ENCODE data around the gene PLD1. TPM values are rescaled to one million over a fixed set of nuclear protein-coding genes. Genes with fewer than 3 reads are reported as not detected.

PLD1 gene
- total and polyA plus RNA-seq, 3 experiments from 2014 or later: 0.59 to 14.5 (median 1.3) TPM

DNA sequence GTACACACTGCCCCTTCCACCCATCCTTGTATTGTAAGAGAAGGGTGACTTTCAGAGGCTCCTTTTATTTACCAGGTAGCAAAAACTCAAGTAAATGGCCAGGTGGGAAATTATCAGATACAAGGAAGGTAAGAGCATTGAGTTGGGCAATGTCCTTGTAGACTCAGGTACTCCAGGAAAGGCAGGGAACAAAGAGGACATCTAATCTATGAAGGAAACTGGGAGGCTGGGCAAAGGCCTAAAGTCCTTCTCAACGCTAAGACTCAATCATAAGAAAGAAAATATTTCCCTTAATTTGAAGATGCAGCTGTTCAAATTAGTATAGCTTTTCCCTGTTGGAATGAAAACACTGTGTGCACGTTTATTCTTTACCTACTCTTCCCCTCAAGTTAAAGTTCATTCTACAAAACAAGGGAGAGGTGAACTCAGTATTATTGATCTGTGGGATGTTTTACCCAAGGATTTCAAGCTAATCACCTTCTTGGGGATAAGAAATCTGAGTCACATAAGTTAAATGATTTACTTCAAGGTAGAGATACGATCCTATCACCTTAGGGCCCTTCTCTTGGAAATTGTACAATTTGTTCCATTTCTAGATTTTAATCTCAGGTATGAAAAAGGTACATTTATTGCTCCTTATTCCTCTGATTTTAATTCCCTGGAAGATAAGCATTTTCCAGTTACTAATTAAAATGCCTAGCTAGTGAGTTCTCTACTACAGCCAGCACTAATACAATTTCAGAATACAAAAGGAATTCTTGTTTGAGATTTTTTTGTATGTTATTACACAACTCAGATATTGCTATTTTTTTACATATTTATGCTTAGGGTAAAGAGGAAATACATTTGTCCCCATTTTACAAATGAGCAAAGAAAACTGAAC lies 80.6 kb downstream of the PLD1 start:
- H3K9me3 ChIP-seq (ENCODE audit: low read length): no peaks in the 10 kb centered on the region
- DNase-seq: no peak
- H3K9me3 Mint-ChIP-seq: no peaks in the 10 kb centered on the region
- peaks cover 0 to 2% (median 0%) of the 10 kb centered on the region in 3 donors for H3K36me3 Mint-ChIP-seq
- no peaks in the 10 kb centered on the region for H3K4me1 ChIP-seq (ENCODE audit: insufficient read depth, low read length)
- H3K27me3 ChIP-seq (ENCODE audit: insufficient read depth, low read length, poor library complexity, severe bottlenecking): no peaks in the 10 kb centered on the region
- H3K27me3 Mint-ChIP-seq: peaks cover 3 to 6% of the 10 kb centered on the region in 2 donors
- H3K4me3 Mint-ChIP-seq: no peak overlapping the region
- H3K4me1 Mint-ChIP-seq: no peaks in the 10 kb centered on the region
- ChIA-PET POLR2A (no interaction called here), CTCF (no interaction called here)
- H3K4me3 ChIP-seq (ENCODE audit: low read length): no peak overlapping the region
- H3K27ac Mint-ChIP-seq: peak overlapping the region in 1 of 8 donors; percentile 52
- H3K36me3 ChIP-seq (ENCODE audit: insufficient read depth, low read length): no peaks in the 10 kb centered on the region
- H3K27ac ChIP-seq (ENCODE audit: low read depth, low read length): no peak overlapping the region

DNA sequence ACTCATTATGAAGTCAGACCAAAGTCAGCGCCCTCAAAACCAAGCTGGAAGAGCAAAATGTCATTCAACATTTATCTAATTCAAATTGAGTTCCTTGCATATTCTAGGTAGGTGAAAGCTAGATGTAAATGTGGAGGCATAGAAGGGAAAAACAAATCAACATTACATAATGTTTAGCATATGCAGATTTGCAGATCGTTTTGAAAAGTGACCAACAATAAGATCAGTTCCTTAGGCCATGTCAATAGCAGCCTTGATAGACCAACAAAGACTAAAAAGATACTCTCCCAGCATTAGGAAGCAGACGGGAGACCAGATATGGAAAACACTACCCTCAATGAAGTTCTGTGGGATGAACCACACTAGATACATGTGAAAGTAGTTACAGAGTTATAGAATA lies 83.0 kb downstream of the PLD1 start:
- no peak overlapping the region for H3K27ac ChIP-seq (ENCODE audit: low read depth, low read length)
- H3K9me3 ChIP-seq (ENCODE audit: low read length): no peaks in the 10 kb centered on the region
- Mint-ChIP-seq H3K27ac (no peak overlapping the region), H3K36me3 (peaks cover 0 to 3% (median 0%) of the 10 kb centered on the region in 3 donors), H3K27me3 (peaks cover 4 to 8% of the 10 kb centered on the region in 2 donors), H3K9me3 (no peaks in the 10 kb centered on the region), H3K4me1 (no peaks in the 10 kb centered on the region), H3K4me3 (no peak overlapping the region)
- POLR2A ChIA-PET: no interaction called here
- H3K36me3 ChIP-seq (ENCODE audit: insufficient read depth, low read length): no peaks in the 10 kb centered on the region
- no peak overlapping the region for H3K4me3 ChIP-seq (ENCODE audit: low read length)
- H3K4me1 ChIP-seq (ENCODE audit: insufficient read depth, low read length): no peaks in the 10 kb centered on the region
- CTCF ChIA-PET: no interaction called here
- no peak for DNase-seq
- H3K27me3 ChIP-seq (ENCODE audit: insufficient read depth, low read length, poor library complexity, severe bottlenecking): no peaks in the 10 kb centered on the region

DNA sequence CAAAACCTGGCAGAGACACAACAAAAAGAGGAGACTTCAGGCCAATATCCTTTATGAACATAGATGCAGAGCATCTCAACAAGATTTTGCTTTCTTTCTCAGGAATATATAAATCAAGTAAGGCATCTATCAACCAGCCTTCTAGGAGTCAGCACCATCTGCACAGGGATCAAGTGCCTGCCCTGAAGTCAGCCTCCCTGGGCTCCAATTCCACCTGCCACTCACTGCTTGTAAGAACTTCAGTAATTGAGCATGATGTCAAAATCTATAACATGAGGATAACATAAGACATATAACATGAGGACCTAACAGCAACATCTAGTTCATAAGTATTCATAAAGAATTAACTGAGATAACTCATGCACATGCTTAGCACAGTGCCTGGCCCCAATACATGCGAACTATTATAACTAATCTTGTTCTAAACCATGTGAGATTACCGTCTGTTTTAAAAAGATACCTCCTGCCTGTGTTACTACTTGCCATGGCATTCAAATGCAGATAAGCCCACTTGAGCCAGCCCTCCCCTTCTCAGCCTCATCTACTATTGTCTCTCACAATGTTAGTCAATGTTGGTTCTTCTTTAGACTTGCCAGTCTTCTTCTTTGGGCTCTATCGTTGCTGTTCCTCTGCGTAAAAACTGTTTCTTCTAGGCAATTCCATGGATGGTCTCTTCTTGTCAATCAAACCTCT lies 91.6 kb downstream of the PLD1 start:
- CTCF ChIA-PET: no interaction called here
- DNase-seq: no peak
- no peak overlapping the region for H3K27ac Mint-ChIP-seq
- Histone ChIP-seq H3K4me3 (ENCODE audit: low read length) (no peak overlapping the region), H3K9me3 (ENCODE audit: low read length) (no peaks in the 10 kb centered on the region), H3K4me1 (ENCODE audit: insufficient read depth, low read length) (no peaks in the 10 kb centered on the region), H3K27me3 (ENCODE audit: insufficient read depth, low read length, poor library complexity, severe bottlenecking) (no peaks in the 10 kb centered on the region), H3K27ac (ENCODE audit: low read depth, low read length) (no peak overlapping the region), H3K36me3 (ENCODE audit: insufficient read depth, low read length) (no peaks in the 10 kb centered on the region)
- no peaks in the 10 kb centered on the region for H3K4me1 Mint-ChIP-seq
- peaks cover 0 to 23% (median 0%) of the 10 kb centered on the region in 3 donors for H3K36me3 Mint-ChIP-seq
- peaks cover 4 to 21% of the 10 kb centered on the region in 2 donors for H3K27me3 Mint-ChIP-seq
- H3K4me3 Mint-ChIP-seq: no peak overlapping the region
- POLR2A ChIA-PET: no interaction called here
- H3K9me3 Mint-ChIP-seq: peaks cover 1 to 7% (median 5%) of the 10 kb centered on the region in 5 donors

DNA sequence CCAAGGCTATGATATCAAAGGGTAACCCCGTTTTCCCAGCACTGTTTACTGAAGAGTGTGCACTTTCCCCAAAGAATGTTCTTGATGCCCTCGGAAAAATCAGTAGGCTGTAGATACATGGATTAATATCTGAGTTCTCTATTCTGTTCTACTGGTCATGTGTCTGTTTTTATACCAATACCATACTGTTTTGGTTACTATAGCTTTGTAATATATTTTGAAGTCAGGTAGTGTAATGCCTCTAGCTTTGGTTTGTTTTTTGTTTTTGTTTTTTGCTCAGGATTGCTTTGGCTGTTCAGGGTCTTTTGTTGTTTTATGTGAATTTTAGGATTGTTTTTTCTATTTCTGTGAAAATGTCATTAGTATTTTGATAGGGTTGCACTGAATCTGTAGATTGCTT lies 95.1 kb downstream of the PLD1 start:
- H3K27ac ChIP-seq (ENCODE audit: low read depth, low read length): no peak overlapping the region
- POLR2A ChIA-PET: no interaction called here
- no peaks in the 10 kb centered on the region for H3K9me3 ChIP-seq (ENCODE audit: low read length)
- peak overlapping the region in 2 of 8 donors; percentile 30 to 48 for H3K27ac Mint-ChIP-seq
- H3K36me3 ChIP-seq (ENCODE audit: insufficient read depth, low read length): no peaks in the 10 kb centered on the region
- peaks cover 0 to 23% of the 10 kb centered on the region in 2 donors for H3K27me3 Mint-ChIP-seq
- no peak overlapping the region for H3K4me3 Mint-ChIP-seq
- CTCF ChIA-PET: no interaction called here
- no peaks in the 10 kb centered on the region for H3K27me3 ChIP-seq (ENCODE audit: insufficient read depth, low read length, poor library complexity, severe bottlenecking)
- no peaks in the 10 kb centered on the region for H3K4me1 Mint-ChIP-seq
- H3K36me3 Mint-ChIP-seq: peaks cover 0 to 20% (median 0%) of the 10 kb centered on the region in 3 donors
- H3K9me3 Mint-ChIP-seq: peaks cover 1 to 7% (median 5%) of the 10 kb centered on the region in 5 donors
- no peaks in the 10 kb centered on the region for H3K4me1 ChIP-seq (ENCODE audit: insufficient read depth, low read length)
- DNase-seq: no peak
- no peak overlapping the region for H3K4me3 ChIP-seq (ENCODE audit: low read length)

DNA sequence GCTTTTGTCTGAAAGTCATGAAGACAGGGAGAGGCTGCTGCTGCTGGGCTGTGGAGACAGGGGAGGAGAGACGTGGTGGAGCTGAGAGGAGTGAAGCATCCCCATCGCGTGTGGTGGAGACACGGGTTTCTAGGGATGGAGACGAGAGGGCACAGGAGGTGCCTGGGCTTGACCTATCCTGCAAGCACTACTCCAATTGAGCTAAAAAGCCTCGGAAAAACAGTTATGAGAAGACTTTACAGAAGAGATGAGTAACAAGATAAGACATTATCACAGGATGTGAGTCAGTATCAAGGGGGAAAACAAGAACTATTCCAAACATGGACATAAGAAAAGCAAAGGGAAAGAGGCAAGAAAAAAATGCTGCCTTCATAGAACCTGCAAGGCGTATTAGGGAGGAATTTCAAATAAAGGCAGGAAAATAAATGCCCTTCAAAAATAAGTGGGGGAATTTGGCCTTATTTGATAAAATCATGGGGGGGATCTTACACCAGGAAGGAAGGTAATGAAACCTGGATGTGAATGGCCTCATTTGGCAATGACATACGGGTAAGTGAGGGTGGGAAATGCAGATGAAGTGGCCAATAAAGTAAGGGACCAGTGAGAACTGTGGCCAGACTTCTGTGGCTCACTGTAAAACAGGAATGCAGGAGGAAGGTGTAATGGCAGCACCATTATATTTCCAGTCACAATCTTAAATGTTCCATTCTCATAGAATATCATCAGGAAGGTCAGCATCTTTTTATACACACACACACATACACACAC lies 97.9 kb downstream of the PLD1 start:
- Mint-ChIP-seq H3K4me1 (no peaks in the 10 kb centered on the region), H3K4me3 (no peak overlapping the region)
- CTCF ChIA-PET: no interaction called here

DNA sequence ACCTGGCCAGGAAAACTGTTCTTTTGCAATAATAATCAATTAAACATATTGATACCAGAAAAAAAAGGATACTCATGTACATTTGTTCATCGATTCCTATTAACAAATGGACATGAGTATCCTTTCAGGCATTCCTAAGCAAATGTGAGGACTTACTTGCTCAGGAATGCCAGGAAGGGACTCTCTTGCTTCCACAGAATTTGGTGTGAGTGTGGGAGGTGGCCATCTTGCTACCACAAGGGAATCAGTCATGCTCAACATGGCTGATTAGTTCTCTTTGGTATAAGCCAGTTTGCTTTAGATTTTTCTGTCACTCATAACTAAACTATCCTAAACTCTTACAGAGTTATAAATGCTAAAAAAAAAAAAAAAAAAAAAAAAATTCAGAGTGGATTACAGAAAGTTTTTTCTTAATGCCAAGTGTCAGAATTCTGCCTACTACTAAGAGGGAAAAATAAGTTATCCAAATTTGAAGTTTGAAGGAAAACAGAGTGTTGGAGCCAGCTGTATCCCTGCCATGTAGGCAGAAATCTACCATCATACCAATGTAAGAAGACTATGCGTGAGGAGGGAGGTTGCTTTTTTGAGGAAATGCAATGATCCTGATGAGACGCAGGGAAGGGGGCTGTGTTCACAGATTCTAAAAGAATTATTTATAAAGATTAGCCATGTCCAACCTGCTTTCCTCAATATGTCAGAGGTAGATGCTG lies 98.7 kb downstream of the PLD1 start:
- peaks cover 1 to 7% (median 5%) of the 10 kb centered on the region in 5 donors for H3K9me3 Mint-ChIP-seq
- H3K4me3 ChIP-seq (ENCODE audit: low read length): no peak overlapping the region
- no peaks in the 10 kb centered on the region for H3K4me1 Mint-ChIP-seq
- no peaks in the 10 kb centered on the region for H3K4me1 ChIP-seq (ENCODE audit: insufficient read depth, low read length)
- no peaks in the 10 kb centered on the region for H3K36me3 ChIP-seq (ENCODE audit: insufficient read depth, low read length)
- no peak for DNase-seq
- POLR2A ChIA-PET: no interaction called here
- H3K27me3 ChIP-seq (ENCODE audit: insufficient read depth, low read length, poor library complexity, severe bottlenecking): no peaks in the 10 kb centered on the region
- H3K27ac ChIP-seq (ENCODE audit: low read depth, low read length): no peak overlapping the region
- CTCF ChIA-PET: no interaction called here
- peaks cover 0 to 7% (median 0%) of the 10 kb centered on the region in 3 donors for H3K36me3 Mint-ChIP-seq
- H3K4me3 Mint-ChIP-seq: no peak overlapping the region
- H3K9me3 ChIP-seq (ENCODE audit: low read length): no peaks in the 10 kb centered on the region
- H3K27ac Mint-ChIP-seq: peak overlapping the region in 2 of 8 donors; percentile 7 to 62
- peaks cover 0 to 7% of the 10 kb centered on the region in 2 donors for H3K27me3 Mint-ChIP-seq

More for the DNA sequence above, 97.9 kb downstream of the PLD1 start:
- no peak for DNase-seq
- peaks cover 1 to 7% (median 5%) of the 10 kb centered on the region in 5 donors for H3K9me3 Mint-ChIP-seq
- no peak overlapping the region for H3K27ac ChIP-seq (ENCODE audit: low read depth, low read length)
- H3K36me3 ChIP-seq (ENCODE audit: insufficient read depth, low read length): no peaks in the 10 kb centered on the region
- H3K9me3 ChIP-seq (ENCODE audit: low read length): no peaks in the 10 kb centered on the region
- POLR2A ChIA-PET: no interaction called here
- no peaks in the 10 kb centered on the region for H3K27me3 ChIP-seq (ENCODE audit: insufficient read depth, low read length, poor library complexity, severe bottlenecking)
- no peaks in the 10 kb centered on the region for H3K4me1 ChIP-seq (ENCODE audit: insufficient read depth, low read length)
- peaks cover 0 to 10% (median 0%) of the 10 kb centered on the region in 3 donors for H3K36me3 Mint-ChIP-seq
- H3K27me3 Mint-ChIP-seq: peaks cover 0 to 7% of the 10 kb centered on the region in 2 donors
- peak overlapping the region in 2 of 8 donors; percentile 7 to 62 for H3K27ac Mint-ChIP-seq
- H3K4me3 ChIP-seq (ENCODE audit: low read length): no peak overlapping the region

DNA sequence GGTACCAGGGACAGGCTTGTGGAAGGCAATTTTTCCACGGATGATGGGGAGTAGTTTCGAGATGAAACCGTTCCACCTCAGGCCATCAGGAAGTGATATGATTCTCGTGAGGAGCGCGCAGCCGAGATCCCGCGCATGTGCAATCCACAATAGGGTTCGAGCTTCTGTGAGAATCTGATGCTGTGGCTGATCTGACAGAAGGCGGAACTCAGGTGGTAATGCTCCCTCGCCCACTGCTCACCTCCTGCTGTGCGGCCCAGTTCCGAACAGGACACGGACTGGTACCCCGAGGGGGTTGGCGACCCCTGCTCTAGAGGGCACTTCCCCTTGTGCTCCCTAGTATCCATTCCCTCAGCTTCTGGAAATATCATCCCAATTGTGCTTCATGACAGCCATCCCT lies 99.9 kb downstream of the PLD1 start:
- CTCF ChIA-PET: no interaction called here
- Mint-ChIP-seq H3K36me3 (peaks cover 0 to 2% (median 0%) of the 10 kb centered on the region in 3 donors), H3K9me3 (peaks cover 0 to 4% (median 2%) of the 10 kb centered on the region in 5 donors), H3K27me3 (peaks cover 0 to 5% of the 10 kb centered on the region in 2 donors), H3K27ac (no peak overlapping the region), H3K4me3 (no peak overlapping the region), H3K4me1 (no peaks in the 10 kb centered on the region)
- H3K9me3 ChIP-seq (ENCODE audit: low read length): no peaks in the 10 kb centered on the region
- no peak overlapping the region for H3K4me3 ChIP-seq (ENCODE audit: low read length)
- H3K27me3 ChIP-seq (ENCODE audit: insufficient read depth, low read length, poor library complexity, severe bottlenecking): no peaks in the 10 kb centered on the region
- H3K27ac ChIP-seq (ENCODE audit: low read depth, low read length): no peak overlapping the region
- H3K36me3 ChIP-seq (ENCODE audit: insufficient read depth, low read length): no peaks in the 10 kb centered on the region
- POLR2A ChIA-PET: no interaction called here
- no peaks in the 10 kb centered on the region for H3K4me1 ChIP-seq (ENCODE audit: insufficient read depth, low read length)
- DNase-seq: no peak

Data from CD8-positive, alpha-beta memory T cell (primary cell).